Measurements from ENCODE around the gene COPG1. TPM values are rescaled to one million over a fixed set of nuclear protein-coding genes. Genes with fewer than 3 reads are reported as not detected.

COPG1 gene
- total and polyA plus RNA-seq, 2 of the 13 experiments (the other 11 are each of a cell fraction or from before 2014, with no cell fraction given) = 98.6 to 166 TPM

GRCh38 chr3:129316248-129317013 is 67.0 kb downstream of the COPG1 start (continued):
- no peak for TF ChIP-seq ETV6 (CRISPR knock-in tag; conservative IDR thresholded peaks at IDR 0.05)
- TF ChIP-seq, protein P1, sequence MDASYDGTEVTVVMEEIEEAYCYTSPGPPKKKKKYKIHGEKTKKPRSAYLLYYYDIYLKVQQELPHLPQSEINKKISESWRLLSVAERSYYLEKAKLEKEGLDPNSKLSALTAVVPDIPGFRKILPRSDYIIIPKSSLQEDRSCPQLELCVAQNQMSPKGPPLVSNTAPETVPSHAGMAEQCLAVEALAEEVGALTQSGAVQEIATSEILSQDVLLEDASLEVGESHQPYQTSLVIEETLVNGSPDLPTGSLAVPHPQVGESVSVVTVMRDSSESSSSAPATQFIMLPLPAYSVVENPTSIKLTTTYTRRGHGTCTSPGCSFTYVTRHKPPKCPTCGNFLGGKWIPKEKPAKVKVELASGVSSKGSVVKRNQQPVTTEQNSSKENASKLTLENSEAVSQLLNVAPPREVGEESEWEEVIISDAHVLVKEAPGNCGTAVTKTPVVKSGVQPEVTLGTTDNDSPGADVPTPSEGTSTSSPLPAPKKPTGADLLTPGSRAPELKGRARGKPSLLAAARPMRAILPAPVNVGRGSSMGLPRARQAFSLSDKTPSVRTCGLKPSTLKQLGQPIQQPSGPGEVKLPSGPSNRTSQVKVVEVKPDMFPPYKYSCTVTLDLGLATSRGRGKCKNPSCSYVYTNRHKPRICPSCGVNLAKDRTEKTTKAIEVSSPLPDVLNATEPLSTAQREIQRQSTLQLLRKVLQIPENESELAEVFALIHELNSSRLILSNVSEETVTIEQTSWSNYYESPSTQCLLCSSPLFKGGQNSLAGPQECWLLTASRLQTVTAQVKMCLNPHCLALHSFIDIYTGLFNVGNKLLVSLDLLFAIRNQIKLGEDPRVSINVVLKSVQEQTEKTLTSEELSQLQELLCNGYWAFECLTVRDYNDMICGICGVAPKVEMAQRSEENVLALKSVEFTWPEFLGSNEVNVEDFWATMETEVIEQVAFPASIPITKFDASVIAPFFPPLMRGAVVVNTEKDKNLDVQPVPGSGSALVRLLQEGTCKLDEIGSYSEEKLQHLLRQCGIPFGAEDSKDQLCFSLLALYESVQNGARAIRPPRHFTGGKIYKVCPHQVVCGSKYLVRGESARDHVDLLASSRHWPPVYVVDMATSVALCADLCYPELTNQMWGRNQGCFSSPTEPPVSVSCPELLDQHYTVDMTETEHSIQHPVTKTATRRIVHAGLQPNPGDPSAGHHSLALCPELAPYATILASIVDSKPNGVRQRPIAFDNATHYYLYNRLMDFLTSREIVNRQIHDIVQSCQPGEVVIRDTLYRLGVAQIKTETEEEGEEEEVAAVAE (CRISPR knock-in tag; IDR thresholded peaks at IDR 0.05; ENCODE audit: borderline replicate concordance) = no peak
- no peak for TF ChIP-seq NR3C1 (CRISPR knock-in tag; IDR thresholded peaks at IDR 0.05)
- 0 out of 2 replicates have a peak, but pooled peaks have one; percentile 77 for TF ChIP-seq SMAD3 (CRISPR knock-in tag; IDR thresholded peaks at IDR 0.05)
- TF ChIP-seq ZNF784 (CRISPR knock-in tag; IDR thresholded peaks at IDR 0.05; ENCODE audit: borderline replicate concordance) = no peak; the same call in 1 of the 2 replicates
- TF ChIP-seq ZNF644 (CRISPR knock-in tag; IDR thresholded peaks at IDR 0.05; ENCODE audit: low read depth) = no peak
- TF ChIP-seq PAXIP1 (CRISPR knock-in tag; conservative IDR thresholded peaks at IDR 0.05) = 0 out of 2 replicates have a peak, but pooled peaks have one; percentile 15
- no peak for TF ChIP-seq SNAPC2 (CRISPR knock-in tag; IDR thresholded peaks at IDR 0.05)
- peak; percentile 85 for TF ChIP-seq ZFY (CRISPR knock-in tag; IDR thresholded peaks at IDR 0.05)
- peak; percentile 66; the same call in 1 of the 2 replicates for TF ChIP-seq ZNF724P (CRISPR knock-in tag; IDR thresholded peaks at IDR 0.05; ENCODE audit: borderline replicate concordance)
- TF ChIP-seq NFE2 (CRISPR knock-in tag; IDR thresholded peaks at IDR 0.05) = no peak
- TF ChIP-seq MXD1 (CRISPR knock-in tag; IDR thresholded peaks at IDR 0.05) = peak; percentile 66; the same call in 1 of the 2 replicates
- no peak for TF ChIP-seq ZFP1 (CRISPR knock-in tag; IDR thresholded peaks at IDR 0.05)
- TF ChIP-seq NAIF1 (CRISPR knock-in tag; IDR thresholded peaks at IDR 0.05; ENCODE audit: borderline replicate concordance) = peak; percentile 49; the same call in 1 of the 2 replicates
- TF ChIP-seq ZNF362 (CRISPR knock-in tag; IDR thresholded peaks at IDR 0.05; ENCODE audit: borderline replicate concordance) = peak; percentile 17; the same call in 1 of the 2 replicates
